ENCODE data around the gene NDUFAF7. TPM values are rescaled to one million over a fixed set of nuclear protein-coding genes. Genes with fewer than 3 reads are reported as not detected.
A peak's percentile ranks its signal among the peaks of the same experiment; 100 is the strongest.

Gene NDUFAF7
- total and polyA plus RNA-seq, 2 of the 13 experiments (the other 11 are each of a cell fraction or from before 2014, with no cell fraction given), result 27.0 to 40.8 TPM

DNA sequence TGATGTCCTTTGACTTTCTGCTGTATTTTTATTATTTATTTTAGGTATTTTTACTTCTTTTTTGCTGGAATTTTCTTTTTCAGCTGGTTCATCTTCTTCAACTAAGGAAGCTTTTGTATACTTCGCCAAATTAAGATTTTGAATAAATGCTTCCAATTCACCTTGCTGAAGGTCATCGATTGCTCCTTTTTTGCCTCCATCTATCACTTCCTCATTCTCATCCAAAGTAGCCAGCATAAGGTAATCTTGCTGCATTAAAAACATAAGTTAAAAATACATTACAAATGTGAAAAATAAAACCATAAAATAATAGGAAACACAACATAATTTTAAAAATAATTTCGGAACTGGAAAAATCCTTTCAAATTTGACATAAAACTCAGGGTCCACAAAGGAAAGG, 2.7 kb upstream of the NDUFAF7 start:
- in situ Hi-C loops (cut with HindIII; ENCODE audit: extremely low pct_ligation_motif_present, low pct_unique_long_range_greater_than_20kb), result loop anchor here (5.0 kb wide), 1 partner anchor 71 kb away; the partner anchor contains the start of gene EIF2AK2
- POLR2A ChIA-PET, result no interaction called here

DNA sequence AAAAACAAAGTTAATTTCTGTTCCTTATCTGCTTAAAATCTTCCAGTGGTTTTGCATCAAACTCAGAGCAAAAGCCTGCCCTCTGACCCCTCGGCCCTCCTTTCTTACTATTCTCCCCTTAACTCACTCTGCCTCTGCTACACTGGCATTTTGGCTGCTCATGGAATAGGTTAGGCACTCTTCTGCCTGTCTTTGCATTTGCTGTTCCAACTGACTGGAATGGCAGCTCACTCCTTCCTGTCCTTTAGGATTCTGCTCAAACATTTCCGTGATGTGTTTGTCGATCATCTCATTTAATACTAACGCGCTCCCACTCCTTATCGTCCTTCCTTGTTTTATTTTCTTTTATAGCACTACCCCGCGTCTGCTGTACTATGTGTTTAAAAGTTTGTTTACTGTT, 877 bp upstream of the NDUFAF7 start:
- H2AFZ ChIP-seq (ENCODE audit: low read length), result no peak overlapping the region
- in situ Hi-C loops (cut with HindIII; ENCODE audit: extremely low pct_ligation_motif_present, low pct_unique_long_range_greater_than_20kb), result no loop called here

More for the DNA sequence above, 2.7 kb upstream of the NDUFAF7 start:
- Histone ChIP-seq H2AFZ (ENCODE audit: low read length) (no peak overlapping the region), H3K9ac (ENCODE audit: insufficient read depth, low read depth, low read length) (no peak overlapping the region), H3K4me2 (ENCODE audit: low read depth, low read length) (peak overlapping the region; percentile 88; the same call in 1 of the 2 replicates), H3K27ac (ENCODE audit: extremely low read length, insufficient read depth, low read length) (no peak overlapping the region), H4K20me1 (ENCODE audit: insufficient read depth, low read length) (peaks cover 22% of the 10 kb centered on the region), H3K79me2 (ENCODE audit: insufficient read depth, low read length) (peaks cover 92% of the 10 kb centered on the region), H3K9me3 (ENCODE audit: low read length) (no peaks in the 10 kb centered on the region), H3K4me1 (ENCODE audit: insufficient read depth, low read length) (peaks cover 70% of the 10 kb centered on the region), H3K27me3 (ENCODE audit: control insufficient read depth in 1 of 2, insufficient read depth in 2 of 2, low read length in 2 of 2) (no peaks in the 10 kb centered on the region; a peak in 1 of 5 replicates), H3K4me3 (replicated peaks in 1 of 3; ENCODE audit: insufficient read depth in 1 of 3, low read depth in 2 of 3, low read length in 3 of 3) (peak overlapping the region in 1 of 3 experiments; percentile 95; a peak in 2 of 6 replicates), H3K36me3 (replicated peaks in 1 of 2; ENCODE audit: control insufficient read depth in 1 of 2, insufficient read depth in 2 of 2, low read length in 2 of 2) (peaks cover 6 to 25% of the 10 kb centered on the region in 2 experiments)
- TF ChIP-seq CHCHD3 (CRISPR knock-in tag; IDR thresholded peaks at IDR 0.05), result no peak
- 0 out of 2 replicates have a peak, but pooled peaks have one; percentile 47 for TF ChIP-seq ZBTB8A (CRISPR knock-in tag; IDR thresholded peaks at IDR 0.05; ENCODE audit: borderline replicate concordance, low read depth)
- intact Hi-C loops (cut with micrococcal nuclease; ENCODE audit: unreplicated experiment), result no loop called here
- WGBS (ENCODE audit: low lambda C conversion rate), result 95% methylated on average over 3 of the region's 3 CpGs
- no TSS peak for BruUV-seq (replicated peaks)
- DNase-seq (ENCODE audit: low spot score) (no peak), FAIRE-seq (no peak), ATAC-seq (no peak)
- CTCF ChIA-PET (ENCODE audit: low intra/inter-chr PET ratio, low total read pairs), result no interaction called here

More for the DNA sequence above, 877 bp upstream of the NDUFAF7 start:
- H3K27ac ChIP-seq (ENCODE audit: extremely low read length, insufficient read depth, low read length), result peak overlapping the region; percentile 76
- ChIA-PET POLR2A (interaction anchor here (1.5 to 2.4 kb wide), 2 partner anchors 74 to 694 kb away, joined by 3 to 12 read pairs; partner anchors contain the start of genes EIF2AK2 and RMDN2), CTCF (ENCODE audit: low intra/inter-chr PET ratio, low total read pairs) (no interaction called here)
- H3K27me3 ChIP-seq (ENCODE audit: control insufficient read depth in 1 of 2, insufficient read depth in 2 of 2, low read length in 2 of 2), result no peaks in the 10 kb centered on the region; a peak in 1 of 5 replicates
- H3K4me2 ChIP-seq (ENCODE audit: low read depth, low read length), result peak overlapping the region; percentile 88
- H3K9ac ChIP-seq (ENCODE audit: insufficient read depth, low read depth, low read length), result peak overlapping the region; percentile 94
- H3K4me1 ChIP-seq (ENCODE audit: insufficient read depth, low read length), result peaks cover 57% of the 10 kb centered on the region
- peak overlapping the region; percentile 84 to 99 (median 95) for H3K4me3 ChIP-seq (replicated peaks in 1 of 3; ENCODE audit: insufficient read depth in 1 of 3, low read depth in 2 of 3, low read length in 3 of 3)
- ATAC-seq (peak; percentile 26), DNase-seq (ENCODE audit: low spot score) (peak; percentile 36), FAIRE-seq (no peak)
- peak; percentile 17; the same call in 1 of the 2 replicates for TF ChIP-seq SIX4 (CRISPR knock-in tag; IDR thresholded peaks at IDR 0.05)
- TF ChIP-seq FLYWCH1 (CRISPR knock-in tag; IDR thresholded peaks at IDR 0.05), result peak; percentile 28; the same call in 1 of the 2 replicates
- TF ChIP-seq ETV5 (CRISPR knock-in tag; IDR thresholded peaks at IDR 0.05; ENCODE audit: borderline replicate concordance), result 0 out of 2 replicates have a peak, but pooled peaks have one; percentile 12
- no peak for TF ChIP-seq ZFP90 (CRISPR knock-in tag; IDR thresholded peaks at IDR 0.05; ENCODE audit: borderline replicate concordance)
- 0 out of 2 replicates have a peak, but pooled peaks have one; percentile 23 for TF ChIP-seq ZNF644 (CRISPR knock-in tag; IDR thresholded peaks at IDR 0.05; ENCODE audit: low read depth)
- no peak for TF ChIP-seq FOSL2 (CRISPR knock-in tag; IDR thresholded peaks at IDR 0.05)
- peak; percentile 28; the same call in 1 of the 2 replicates for TF ChIP-seq ZNF614 (CRISPR knock-in tag; IDR thresholded peaks at IDR 0.05; ENCODE audit: borderline replicate concordance)
- peak; percentile 83 for TF ChIP-seq SIN3A (IDR thresholded peaks at IDR 0.05; ENCODE audit: borderline replicate concordance, low read depth, low read length)
- TF ChIP-seq TGIF2 (CRISPR knock-in tag; IDR thresholded peaks at IDR 0.05), result 0 out of 2 replicates have a peak, but pooled peaks have one; percentile 21
- H3K9me3 ChIP-seq (ENCODE audit: low read length), result no peaks in the 10 kb centered on the region
- no TSS peak for BruUV-seq (replicated peaks)
- peaks cover 93% of the 10 kb centered on the region for H3K79me2 ChIP-seq (ENCODE audit: insufficient read depth, low read length)
- under 1% methylated on average over 8 of the region's 8 CpGs for WGBS (ENCODE audit: low lambda C conversion rate)
- peaks cover 20% of the 10 kb centered on the region; the same call in 1 of the 2 replicates for H4K20me1 ChIP-seq (ENCODE audit: insufficient read depth, low read length)
- intact Hi-C loops (cut with micrococcal nuclease; ENCODE audit: unreplicated experiment), result loop anchor here (2.0 to 10.0 kb wide), 2 partner anchors 34 to 146 kb away; partner anchors contain the start of genes CEBPZOS, GPATCH11 and HEATR5B
- peaks cover 8 to 23% of the 10 kb centered on the region in 2 experiments for H3K36me3 ChIP-seq (replicated peaks in 1 of 2; ENCODE audit: control insufficient read depth in 1 of 2, insufficient read depth in 2 of 2, low read length in 2 of 2)
